Glutamatergic neuron (in vitro differentiated cells): ENCODE data around the gene DYNC2H1. TPM values are rescaled to one million over a fixed set of nuclear protein-coding genes. Genes with fewer than 3 reads are reported as not detected.
"Not testable (repeated sequence)": the region's sequence is repeated elsewhere in the genome, so short reads cannot be mapped to it uniquely, and the experiment has no call there.

Experiments used
- DNase-seq: peaks from one replicate; pipeline ENCODE4 v3.0.0; 2022
- H3K27ac Mint-ChIP-seq: one replicate; pipeline ENCODE4 v1.8.0; 2020; ENCODE audit warnings: mild to moderate bottlenecking, mixed read lengths, inconsistent platforms; ENCODE audit not compliant: unreplicated experiment
- H3K27me3 Mint-ChIP-seq: one replicate; pipeline ENCODE4 v1.8.0; 2020; ENCODE audit warnings: mild to moderate bottlenecking, moderate library complexity, mixed read lengths, inconsistent platforms; ENCODE audit not compliant: unreplicated experiment
- H3K36me3 Mint-ChIP-seq: one replicate; pipeline ENCODE4 v1.8.0; 2020; ENCODE audit warnings: mild to moderate bottlenecking, mixed read lengths, inconsistent platforms; ENCODE audit not compliant: unreplicated experiment
- H3K4me1 Mint-ChIP-seq: one replicate; pipeline ENCODE4 v1.8.0; 2020; ENCODE audit warnings: mild to moderate bottlenecking, low read depth, mixed read lengths, inconsistent platforms; ENCODE audit not compliant: unreplicated experiment
- H3K4me3 Mint-ChIP-seq: one replicate; pipeline ENCODE4 v1.8.0; 2020; ENCODE audit warnings: mild to moderate bottlenecking, mixed read lengths, inconsistent platforms; ENCODE audit not compliant: unreplicated experiment
- H3K9me3 Mint-ChIP-seq: one replicate; pipeline ENCODE4 v1.8.0; 2020; ENCODE audit warnings: mild to moderate bottlenecking, moderate library complexity, mixed read lengths, inconsistent platforms; ENCODE audit not compliant: unreplicated experiment
- total RNA-seq: library from RNA; stranded (reverse); fragmentation: NEBNext Ultra II Directional; extraction: Animal tissue kit (Norgen Biotek cat#: 25700); gene quantifications from one replicate; pipeline ENCODE4 v1.2.1, GENCODE V29; 2021; ENCODE audit not compliant: unreplicated experiment
- TF ChIP-seq, protein P1 (sequence below): fragments of 200-600 bp; sonication (generic); IDR thresholded peaks from one replicate; pipeline ENCODE4 v1.5.0; 2021; ENCODE audit not compliant: partially characterized antibody, unreplicated experiment

Gene DYNC2H1
- total RNA-seq, 1 donor from 2014 or later: 9.7 TPM

DNA sequence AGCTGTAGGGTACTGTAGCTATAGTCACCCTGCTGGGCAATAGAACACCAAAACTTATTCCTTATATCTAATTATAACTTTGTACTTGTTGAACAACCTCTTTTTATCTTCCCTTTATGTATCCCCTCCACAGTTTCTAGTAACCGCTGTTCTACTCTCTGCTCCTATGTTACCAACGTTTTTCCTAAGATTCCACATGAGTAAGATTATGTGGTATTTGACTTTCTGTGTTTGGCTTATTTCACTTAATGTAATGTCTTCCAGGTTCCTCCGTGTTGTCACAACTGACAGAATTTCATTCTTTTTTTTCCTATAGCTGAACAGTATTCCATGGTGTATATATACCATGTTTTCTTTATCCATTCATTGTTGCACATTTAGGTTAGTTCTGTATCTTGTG is 258.4 kb downstream of the DYNC2H1 start:
- H3K4me1 Mint-ChIP-seq: no peaks in the 10 kb centered on the region
- DNase-seq: no peak
- peaks cover 4% of the 10 kb centered on the region for H3K36me3 Mint-ChIP-seq

GRCh38 chr11:103368145-103368544 is 258.9 kb downstream of the DYNC2H1 start:
- TF ChIP-seq, protein P1, sequence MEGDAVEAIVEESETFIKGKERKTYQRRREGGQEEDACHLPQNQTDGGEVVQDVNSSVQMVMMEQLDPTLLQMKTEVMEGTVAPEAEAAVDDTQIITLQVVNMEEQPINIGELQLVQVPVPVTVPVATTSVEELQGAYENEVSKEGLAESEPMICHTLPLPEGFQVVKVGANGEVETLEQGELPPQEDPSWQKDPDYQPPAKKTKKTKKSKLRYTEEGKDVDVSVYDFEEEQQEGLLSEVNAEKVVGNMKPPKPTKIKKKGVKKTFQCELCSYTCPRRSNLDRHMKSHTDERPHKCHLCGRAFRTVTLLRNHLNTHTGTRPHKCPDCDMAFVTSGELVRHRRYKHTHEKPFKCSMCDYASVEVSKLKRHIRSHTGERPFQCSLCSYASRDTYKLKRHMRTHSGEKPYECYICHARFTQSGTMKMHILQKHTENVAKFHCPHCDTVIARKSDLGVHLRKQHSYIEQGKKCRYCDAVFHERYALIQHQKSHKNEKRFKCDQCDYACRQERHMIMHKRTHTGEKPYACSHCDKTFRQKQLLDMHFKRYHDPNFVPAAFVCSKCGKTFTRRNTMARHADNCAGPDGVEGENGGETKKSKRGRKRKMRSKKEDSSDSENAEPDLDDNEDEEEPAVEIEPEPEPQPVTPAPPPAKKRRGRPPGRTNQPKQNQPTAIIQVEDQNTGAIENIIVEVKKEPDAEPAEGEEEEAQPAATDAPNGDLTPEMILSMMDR: no peak

More for the DNA sequence above, 258.4 kb downstream of the DYNC2H1 start:
- Mint-ChIP-seq H3K9me3 (peaks cover 1% of the 10 kb centered on the region), H3K4me3 (no peak overlapping the region), H3K27me3 (peaks cover 2% of the 10 kb centered on the region), H3K27ac (no peak overlapping the region)
- TF ChIP-seq, protein P1: no peak

DNA sequence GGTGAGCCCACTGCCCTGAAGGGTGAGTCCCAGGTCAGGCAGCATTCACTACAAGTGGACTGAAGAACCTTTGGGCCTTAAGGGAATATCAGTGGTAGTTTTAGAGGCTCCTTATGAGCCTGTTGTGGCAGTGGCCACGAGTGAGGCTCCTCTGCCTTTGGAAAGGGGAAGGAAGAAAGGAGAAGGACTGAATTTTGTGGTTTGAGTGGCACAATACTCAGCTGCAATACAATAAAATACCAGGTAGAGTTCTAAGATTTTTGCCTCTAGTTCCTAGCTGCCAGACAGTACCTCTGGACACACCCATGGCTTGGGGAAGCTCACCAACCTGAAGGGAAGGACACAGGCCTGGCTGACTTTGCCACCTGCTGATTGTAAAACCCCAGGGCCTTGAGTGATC is 260.9 kb downstream of the DYNC2H1 start:
- H3K4me3 Mint-ChIP-seq: no peak overlapping the region
- no peaks in the 10 kb centered on the region for H3K4me1 Mint-ChIP-seq
- H3K36me3 Mint-ChIP-seq: peaks cover 10% of the 10 kb centered on the region
- no peak for DNase-seq
- TF ChIP-seq, protein P1: no peak
- peaks cover 2% of the 10 kb centered on the region for H3K27me3 Mint-ChIP-seq
- peaks cover 5% of the 10 kb centered on the region for H3K9me3 Mint-ChIP-seq
- no peak overlapping the region for H3K27ac Mint-ChIP-seq

More at GRCh38 chr11:103368145-103368544, 258.9 kb downstream of the DYNC2H1 start:
- no peak for DNase-seq
- Mint-ChIP-seq H3K9me3 (peaks cover 1% of the 10 kb centered on the region), H3K4me3 (no peak overlapping the region), H3K27me3 (peaks cover 2% of the 10 kb centered on the region), H3K4me1 (no peaks in the 10 kb centered on the region), H3K27ac (no peak overlapping the region), H3K36me3 (peaks cover 4% of the 10 kb centered on the region)

- Mint-ChIP-seq H3K36me3 (peaks cover 18% of the 10 kb centered on the region), H3K4me3 (no peak overlapping the region), H3K27ac (no peak overlapping the region), H3K9me3 (peaks cover 5% of the 10 kb centered on the region), H3K27me3 (peaks cover 2% of the 10 kb centered on the region), H3K4me1 (no peaks in the 10 kb centered on the region)
- TF ChIP-seq, protein P1: no peak
- DNase-seq: no peak
Measured at GRCh38 chr11:103372906-103373305, 263.7 kb downstream of the DYNC2H1 start.

- Mint-ChIP-seq H3K36me3 (peaks cover 18% of the 10 kb centered on the region), H3K4me1 (peaks cover 10% of the 10 kb centered on the region)
- not testable (repeated sequence) for H3K27ac Mint-ChIP-seq, H3K27me3 Mint-ChIP-seq, H3K4me3 Mint-ChIP-seq, DNase-seq, H3K9me3 Mint-ChIP-seq
Measured at GRCh38 chr11:103374227-103374626, 265.0 kb downstream of the DYNC2H1 start.
